Glutamatergic neuron (in vitro differentiated cells): ENCODE results near the gene PUDP. TPM values are rescaled to one million over a fixed set of nuclear protein-coding genes. Genes with fewer than 3 reads are reported as not detected.
"Not testable (repeated sequence)": the region's sequence is repeated elsewhere in the genome, so short reads cannot be mapped to it uniquely, and the experiment has no call there.

ENCODE experiments used
- DNase-seq: peaks from one replicate; pipeline ENCODE4 v3.0.0; 2022
- H3K27ac Mint-ChIP-seq: one replicate; pipeline ENCODE4 v1.8.0; 2020; ENCODE audit warnings: mild to moderate bottlenecking, mixed read lengths, inconsistent platforms; ENCODE audit not compliant: unreplicated experiment
- H3K27me3 Mint-ChIP-seq: one replicate; pipeline ENCODE4 v1.8.0; 2020; ENCODE audit warnings: mild to moderate bottlenecking, moderate library complexity, mixed read lengths, inconsistent platforms; ENCODE audit not compliant: unreplicated experiment
- H3K36me3 Mint-ChIP-seq: one replicate; pipeline ENCODE4 v1.8.0; 2020; ENCODE audit warnings: mild to moderate bottlenecking, mixed read lengths, inconsistent platforms; ENCODE audit not compliant: unreplicated experiment
- H3K4me1 Mint-ChIP-seq: one replicate; pipeline ENCODE4 v1.8.0; 2020; ENCODE audit warnings: mild to moderate bottlenecking, low read depth, mixed read lengths, inconsistent platforms; ENCODE audit not compliant: unreplicated experiment
- H3K4me3 Mint-ChIP-seq: one replicate; pipeline ENCODE4 v1.8.0; 2020; ENCODE audit warnings: mild to moderate bottlenecking, mixed read lengths, inconsistent platforms; ENCODE audit not compliant: unreplicated experiment
- H3K9me3 Mint-ChIP-seq: one replicate; pipeline ENCODE4 v1.8.0; 2020; ENCODE audit warnings: mild to moderate bottlenecking, moderate library complexity, mixed read lengths, inconsistent platforms; ENCODE audit not compliant: unreplicated experiment
- CTCF ChIP-seq: fragments of 200-600 bp; sonication (generic); IDR thresholded peaks from one replicate; pipeline ENCODE4 v1.5.0; 2021; ENCODE audit not compliant: partially characterized antibody, unreplicated experiment
- total RNA-seq: library from RNA; stranded (reverse); fragmentation: NEBNext Ultra II Directional; extraction: Animal tissue kit (Norgen Biotek cat#: 25700); gene quantifications from one replicate; pipeline ENCODE4 v1.2.1, GENCODE V29; 2021; ENCODE audit not compliant: unreplicated experiment

PUDP gene
- total RNA-seq, 1 donor from 2014 or later, result 22.7 TPM

- Mint-ChIP-seq H3K4me3 (no peak overlapping the region), H3K9me3 (no peaks in the 10 kb centered on the region), H3K27ac (no peak overlapping the region), H3K4me1 (peaks cover 3% of the 10 kb centered on the region), H3K27me3 (no peaks in the 10 kb centered on the region), H3K36me3 (peaks cover 4% of the 10 kb centered on the region)
- TF ChIP-seq CTCF, result no peak
- DNase-seq, result no peak
Observed at GRCh38 chrX:7188672-7189071, 40.7 kb upstream of the PUDP start.

GRCh38 chrX:7184816-7185215 is 36.9 kb upstream of the PUDP start:
- H3K36me3 Mint-ChIP-seq, result peaks cover 3% of the 10 kb centered on the region
- H3K9me3 Mint-ChIP-seq, result no peaks in the 10 kb centered on the region
- H3K4me1 Mint-ChIP-seq, result no peaks in the 10 kb centered on the region
- no peaks in the 10 kb centered on the region for H3K27me3 Mint-ChIP-seq
- H3K27ac Mint-ChIP-seq, result no peak overlapping the region
- H3K4me3 Mint-ChIP-seq, result no peak overlapping the region
- no peak for TF ChIP-seq CTCF
- no peak for DNase-seq

- Mint-ChIP-seq H3K36me3 (no peaks in the 10 kb centered on the region), H3K4me3 (no peak overlapping the region), H3K27ac (no peak overlapping the region), H3K27me3 (no peaks in the 10 kb centered on the region), H3K4me1 (no peaks in the 10 kb centered on the region), H3K9me3 (no peaks in the 10 kb centered on the region)
- TF ChIP-seq CTCF, result no peak
- no peak for DNase-seq
Observed at GRCh38 chrX:7179446-7179845, 31.5 kb upstream of the PUDP start.

- not testable (repeated sequence) for H3K27ac Mint-ChIP-seq, H3K4me3 Mint-ChIP-seq, DNase-seq, H3K4me1 Mint-ChIP-seq, H3K27me3 Mint-ChIP-seq, H3K36me3 Mint-ChIP-seq, H3K9me3 Mint-ChIP-seq
Observed at GRCh38 chrX:7178859-7179258, 30.9 kb upstream of the PUDP start.

GRCh38 chrX:7170898-7171297 is 22.9 kb upstream of the PUDP start:
- Mint-ChIP-seq H3K36me3 (no peaks in the 10 kb centered on the region), H3K27ac (no peak overlapping the region), H3K4me3 (no peak overlapping the region), H3K9me3 (no peaks in the 10 kb centered on the region), H3K4me1 (no peaks in the 10 kb centered on the region), H3K27me3 (no peaks in the 10 kb centered on the region)
- TF ChIP-seq CTCF, result no peak
- peak; percentile 19 for DNase-seq

GRCh38 chrX:7169627-7170026 is 21.7 kb upstream of the PUDP start:
- no peaks in the 10 kb centered on the region for H3K27me3 Mint-ChIP-seq
- H3K27ac Mint-ChIP-seq, result no peak overlapping the region
- H3K36me3 Mint-ChIP-seq, result no peaks in the 10 kb centered on the region
- no peak for TF ChIP-seq CTCF
- no peaks in the 10 kb centered on the region for H3K9me3 Mint-ChIP-seq
- H3K4me3 Mint-ChIP-seq, result no peak overlapping the region
- DNase-seq, result no peak
- H3K4me1 Mint-ChIP-seq, result no peaks in the 10 kb centered on the region
